Activated naive CD4-positive, alpha-beta T cell treated with anti-CD3 and anti-CD28 coated beads, Interleukin-2, amount 50 U/mL, for 24 hours (primary cell): ENCODE data around the gene QPRT.
"Not testable (repeated sequence)": the region's sequence is repeated elsewhere in the genome, so short reads cannot be mapped to it uniquely, and the experiment has no call there.

Experiments used
- H3K27ac Mint-ChIP-seq: one replicate; pipeline ENCODE4 v1.8.0; 2021; ENCODE audit warnings: mild to moderate bottlenecking, mixed read lengths
- H3K27me3 Mint-ChIP-seq: one replicate; pipeline ENCODE4 v1.8.0; 2021; ENCODE audit warnings: mixed read lengths
- H3K36me3 Mint-ChIP-seq: one replicate; pipeline ENCODE4 v1.8.0; 2021; ENCODE audit warnings: mixed read lengths
- H3K4me1 Mint-ChIP-seq: one replicate; pipeline ENCODE4 v1.8.0; 2021; ENCODE audit warnings: mixed read lengths
- H3K4me3 Mint-ChIP-seq: one replicate; pipeline ENCODE4 v1.8.0; 2021; ENCODE audit warnings: mild to moderate bottlenecking, mixed read lengths
- H3K9me3 Mint-ChIP-seq: one replicate; pipeline ENCODE4 v1.8.0; 2021; ENCODE audit warnings: mixed read lengths

QPRT gene

GRCh38 chr16:29653471-29653870 is 25.5 kb upstream of the QPRT start:
- Mint-ChIP-seq H3K4me3 (no peak overlapping the region), H3K4me1 (peaks cover 14% of the 10 kb centered on the region), H3K27me3 (no peaks in the 10 kb centered on the region), H3K36me3 (no peaks in the 10 kb centered on the region), H3K27ac (no peak overlapping the region), H3K9me3 (no peaks in the 10 kb centered on the region)

DNA sequence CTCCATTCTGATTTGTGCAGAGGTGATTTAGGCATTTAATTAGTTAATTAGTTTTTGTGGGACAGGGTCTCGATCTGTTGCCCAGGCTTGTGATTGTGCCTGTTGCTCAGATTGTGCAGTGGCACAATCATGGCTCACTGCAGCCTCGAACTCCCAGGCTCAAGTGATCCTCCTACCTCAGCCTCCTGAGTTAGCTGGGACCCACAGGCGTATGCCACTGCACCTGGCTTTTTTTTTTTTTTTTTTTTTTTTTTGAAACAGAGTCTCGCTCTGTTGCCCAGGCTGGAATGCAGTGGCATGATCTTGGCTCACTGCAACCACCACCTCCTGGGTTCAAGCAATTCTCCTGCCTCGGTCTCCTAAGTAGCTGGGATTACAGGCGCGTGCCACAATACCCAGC is 25.1 kb upstream of the QPRT start:
- H3K4me3 Mint-ChIP-seq, H3K36me3 Mint-ChIP-seq, H3K27me3 Mint-ChIP-seq, H3K27ac Mint-ChIP-seq, H3K9me3 Mint-ChIP-seq: not testable (repeated sequence)
- H3K4me1 Mint-ChIP-seq = peaks cover 17% of the 10 kb centered on the region

DNA sequence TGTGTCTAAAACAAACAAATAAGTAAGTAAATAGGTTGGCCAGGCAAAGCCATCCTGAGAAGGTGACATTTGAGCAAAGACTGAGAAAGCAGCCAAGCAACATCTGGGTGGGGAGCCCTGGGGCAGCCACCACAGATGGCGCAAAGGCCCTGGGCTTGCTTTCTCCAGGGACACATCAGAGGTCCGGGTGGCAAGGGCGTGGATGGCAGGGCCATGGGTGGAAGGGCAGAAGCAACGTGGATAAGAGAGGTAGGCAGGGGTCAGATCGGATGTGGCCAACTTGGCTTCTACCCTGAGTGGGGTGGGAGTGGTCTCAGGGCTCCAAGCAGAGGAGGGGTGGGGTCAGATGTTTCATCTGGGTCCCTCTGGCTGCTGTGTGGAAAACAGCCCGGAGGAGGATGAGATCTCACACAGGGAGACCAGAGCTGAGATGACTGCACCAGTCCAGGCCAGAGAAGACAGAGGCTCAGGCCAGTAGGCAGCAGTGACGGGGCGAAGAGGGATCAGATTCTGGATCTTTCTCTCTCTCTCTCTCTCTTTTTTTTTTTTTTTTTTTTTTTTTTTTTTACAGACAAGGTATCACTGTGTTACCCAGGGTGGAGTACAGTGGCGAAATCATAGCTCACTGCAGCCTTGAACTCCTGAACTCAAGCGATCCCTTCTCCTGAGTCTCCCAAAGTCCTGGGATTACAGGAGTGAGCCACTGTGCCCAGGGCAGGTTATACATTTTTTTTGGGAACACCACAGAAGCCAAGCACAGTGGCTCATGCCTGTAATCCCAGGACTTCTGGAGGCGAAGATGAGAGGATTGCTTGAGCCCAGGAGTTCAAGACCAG is 22.1 kb upstream of the QPRT start:
- peaks cover 37% of the 10 kb centered on the region for H3K4me1 Mint-ChIP-seq
- H3K9me3 Mint-ChIP-seq = no peaks in the 10 kb centered on the region
- no peaks in the 10 kb centered on the region for H3K36me3 Mint-ChIP-seq
- peak overlapping the region; percentile 68 for H3K27ac Mint-ChIP-seq
- H3K4me3 Mint-ChIP-seq = no peak overlapping the region
- H3K27me3 Mint-ChIP-seq = no peaks in the 10 kb centered on the region

DNA sequence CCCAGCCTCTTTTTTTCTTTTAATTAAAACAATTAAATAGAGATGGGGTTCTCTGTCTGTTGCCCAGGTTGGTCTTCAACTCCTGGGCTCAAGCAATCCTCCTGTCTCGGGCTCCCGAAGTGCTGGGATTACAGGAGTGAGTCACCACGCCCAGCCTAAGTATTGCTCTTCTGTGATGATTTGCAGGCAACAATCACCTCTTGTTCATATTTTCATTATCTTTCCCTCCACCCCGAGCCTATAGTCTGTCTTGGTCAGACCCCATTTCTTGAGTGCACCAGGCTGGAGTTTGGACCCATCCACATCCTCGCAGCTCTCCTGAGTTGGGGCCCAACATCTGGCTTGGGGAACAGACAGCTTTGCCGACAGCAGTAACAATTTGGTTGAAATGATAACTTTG is 20.3 kb upstream of the QPRT start:
- Mint-ChIP-seq H3K36me3 (peaks cover 1% of the 10 kb centered on the region), H3K9me3 (no peaks in the 10 kb centered on the region), H3K27ac (peak overlapping the region; percentile 24), H3K4me1 (peaks cover 55% of the 10 kb centered on the region), H3K4me3 (no peak overlapping the region), H3K27me3 (no peaks in the 10 kb centered on the region)

DNA sequence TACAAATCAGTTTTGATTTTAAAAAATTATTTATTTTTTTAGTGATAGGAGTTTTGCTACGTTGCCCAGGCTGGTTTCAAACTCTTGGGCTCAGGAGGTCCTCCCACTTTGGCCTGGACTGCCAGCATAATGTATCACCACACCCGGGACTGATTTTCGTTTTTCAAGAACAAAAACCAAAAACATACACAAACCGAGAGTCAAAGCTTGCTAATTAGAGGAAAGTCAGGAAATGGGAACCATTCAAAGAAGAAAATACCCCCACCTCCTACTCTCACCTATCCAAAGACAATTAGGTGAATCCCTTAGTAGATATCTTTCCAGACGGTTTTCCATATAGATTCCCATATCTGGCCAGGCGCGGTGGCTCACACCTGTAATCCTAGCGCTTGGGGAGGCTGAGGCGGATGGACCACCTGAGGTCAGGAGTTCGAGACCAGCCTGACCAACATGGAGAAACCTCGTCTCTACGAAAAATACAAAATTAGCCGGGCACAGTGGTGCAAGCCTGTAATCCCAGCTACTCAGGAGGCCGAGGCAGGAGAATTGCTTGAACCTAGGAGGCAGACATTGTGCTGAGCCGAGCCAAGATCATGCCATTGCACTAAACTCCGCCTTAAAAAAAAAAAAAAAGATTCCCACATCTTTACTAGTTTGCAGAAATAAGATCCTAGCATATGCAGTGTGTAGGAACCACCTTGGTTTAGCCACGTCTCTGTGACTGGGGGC is 16.8 kb upstream of the QPRT start:
- H3K36me3 Mint-ChIP-seq = peaks cover 1% of the 10 kb centered on the region
- H3K9me3 Mint-ChIP-seq = no peaks in the 10 kb centered on the region
- no peaks in the 10 kb centered on the region for H3K27me3 Mint-ChIP-seq
- H3K4me3 Mint-ChIP-seq = peak overlapping the region; percentile 96
- H3K27ac Mint-ChIP-seq = peak overlapping the region; percentile 89
- H3K4me1 Mint-ChIP-seq = peaks cover 79% of the 10 kb centered on the region

DNA sequence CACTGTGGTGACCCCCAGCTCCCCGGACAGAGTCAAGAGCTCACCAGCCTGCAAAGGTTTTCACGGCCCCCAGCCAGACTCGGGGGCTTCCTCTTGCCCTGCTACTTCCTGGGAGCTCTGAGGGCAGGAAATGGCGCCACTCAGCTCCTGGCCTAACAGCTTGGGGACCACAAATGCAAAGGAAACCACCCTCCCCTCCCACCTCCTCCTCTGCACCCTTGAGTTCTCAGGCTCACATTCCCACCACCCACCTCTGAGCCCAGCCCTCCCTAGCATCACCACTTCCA is 16.3 kb upstream of the QPRT start:
- peak overlapping the region; percentile 96 for H3K4me3 Mint-ChIP-seq
- H3K27ac Mint-ChIP-seq = peak overlapping the region; percentile 89
- no peaks in the 10 kb centered on the region for H3K27me3 Mint-ChIP-seq
- no peaks in the 10 kb centered on the region for H3K9me3 Mint-ChIP-seq
- H3K4me1 Mint-ChIP-seq = peaks cover 82% of the 10 kb centered on the region
- peaks cover 1% of the 10 kb centered on the region for H3K36me3 Mint-ChIP-seq

DNA sequence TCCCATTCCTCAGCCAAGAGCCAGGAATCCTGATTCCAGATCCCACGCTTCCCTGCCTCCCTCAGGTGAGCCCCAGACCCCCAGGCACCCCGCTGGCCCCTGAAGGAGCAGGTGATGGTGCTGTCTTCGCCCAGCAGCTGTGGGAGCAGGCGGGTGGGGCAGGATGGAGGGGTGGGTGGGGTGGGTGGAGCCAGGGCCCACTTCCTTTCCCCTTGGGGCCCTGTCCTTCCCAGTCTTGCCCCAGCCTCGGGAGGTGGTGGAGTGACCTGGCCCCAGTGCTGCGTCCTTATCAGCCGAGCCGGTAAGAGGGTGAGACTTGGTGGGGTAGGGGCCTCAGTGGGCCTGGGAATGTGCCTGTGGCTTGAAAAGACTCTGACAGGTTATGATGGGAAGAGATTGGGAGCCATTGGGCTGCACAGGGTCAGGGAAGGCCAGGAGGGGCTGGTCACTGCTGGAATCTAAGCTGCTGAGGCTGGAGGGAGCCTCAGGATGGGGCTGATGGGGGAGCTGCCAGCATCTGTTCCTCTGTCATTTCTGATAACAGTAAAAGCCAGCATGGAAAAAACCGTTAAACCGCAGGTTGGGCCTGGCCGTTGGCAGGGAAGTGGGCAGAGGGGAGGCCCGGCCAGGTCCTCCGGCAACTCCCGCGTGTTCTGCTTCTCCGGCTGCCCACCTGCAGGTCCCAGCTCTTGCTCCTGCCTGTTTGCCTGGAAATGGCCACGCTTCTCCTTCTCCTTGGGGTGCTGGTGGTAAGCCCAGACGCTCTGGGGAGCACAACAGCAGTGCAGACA is 15.8 kb upstream of the QPRT start, which contains the start of gene SPN:
TSS of gene SPN (plus strand) at position 232 of the 791 bp plus-strand sequence. CDS start at position 714, 482 bp downstream.
- H3K9me3 Mint-ChIP-seq = no peaks in the 10 kb centered on the region
- H3K4me3 Mint-ChIP-seq = peak within 1 kb of the TSS; percentile 96
- peaks cover 1% of the 10 kb centered on the region for H3K36me3 Mint-ChIP-seq
- H3K27ac Mint-ChIP-seq = peak within 1 kb of the TSS; percentile 94
- no peaks in the 10 kb centered on the region for H3K27me3 Mint-ChIP-seq
- H3K4me1 Mint-ChIP-seq = peaks cover 85% of the 10 kb centered on the region

- Mint-ChIP-seq H3K4me3 (peak overlapping the region; percentile 96), H3K4me1 (peaks cover 89% of the 10 kb centered on the region), H3K27me3 (no peaks in the 10 kb centered on the region), H3K36me3 (peaks cover 1% of the 10 kb centered on the region), H3K9me3 (no peaks in the 10 kb centered on the region), H3K27ac (peak overlapping the region; percentile 94)
Measured at GRCh38 chr16:29663807-29664090, 15.2 kb upstream of the QPRT start.

- H3K27me3 Mint-ChIP-seq = no peaks in the 10 kb centered on the region
- peaks cover 1% of the 10 kb centered on the region for H3K36me3 Mint-ChIP-seq
- H3K4me1 Mint-ChIP-seq = peaks cover 86% of the 10 kb centered on the region
- H3K4me3 Mint-ChIP-seq = peak overlapping the region; percentile 96
- H3K9me3 Mint-ChIP-seq = no peaks in the 10 kb centered on the region
- H3K27ac Mint-ChIP-seq = peak overlapping the region; percentile 94
Measured at GRCh38 chr16:29664091-29664921, 14.7 kb upstream of the QPRT start.

GRCh38 chr16:29665294-29666077 is 13.5 kb upstream of the QPRT start:
- Mint-ChIP-seq H3K4me1 (peaks cover 86% of the 10 kb centered on the region), H3K4me3 (peak overlapping the region; percentile 96), H3K36me3 (peaks cover 1% of the 10 kb centered on the region)

DNA sequence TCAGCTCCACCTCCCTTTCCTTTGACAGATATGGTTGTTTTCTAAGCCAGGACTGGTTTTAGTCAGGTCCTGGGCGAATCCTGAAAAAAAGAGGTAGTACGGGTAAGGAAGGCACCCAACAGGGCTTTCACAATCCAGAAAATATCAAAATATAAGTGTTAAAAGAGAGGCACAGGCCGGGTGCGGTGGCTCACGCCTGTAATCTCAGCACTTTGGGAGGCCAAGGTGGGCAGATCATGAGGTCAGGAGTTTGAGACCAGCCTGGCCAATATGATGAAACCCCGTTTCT is 11.7 kb upstream of the QPRT start:
- peaks cover 76% of the 10 kb centered on the region for H3K4me1 Mint-ChIP-seq
- H3K27ac Mint-ChIP-seq, H3K27me3 Mint-ChIP-seq, H3K9me3 Mint-ChIP-seq, H3K36me3 Mint-ChIP-seq: not testable (repeated sequence)
- H3K4me3 Mint-ChIP-seq = peak overlapping the region; percentile 96

More at GRCh38 chr16:29665294-29666077, 13.5 kb upstream of the QPRT start:
- peak overlapping the region; percentile 94 for H3K27ac Mint-ChIP-seq
- no peaks in the 10 kb centered on the region for H3K9me3 Mint-ChIP-seq
- no peaks in the 10 kb centered on the region for H3K27me3 Mint-ChIP-seq

DNA sequence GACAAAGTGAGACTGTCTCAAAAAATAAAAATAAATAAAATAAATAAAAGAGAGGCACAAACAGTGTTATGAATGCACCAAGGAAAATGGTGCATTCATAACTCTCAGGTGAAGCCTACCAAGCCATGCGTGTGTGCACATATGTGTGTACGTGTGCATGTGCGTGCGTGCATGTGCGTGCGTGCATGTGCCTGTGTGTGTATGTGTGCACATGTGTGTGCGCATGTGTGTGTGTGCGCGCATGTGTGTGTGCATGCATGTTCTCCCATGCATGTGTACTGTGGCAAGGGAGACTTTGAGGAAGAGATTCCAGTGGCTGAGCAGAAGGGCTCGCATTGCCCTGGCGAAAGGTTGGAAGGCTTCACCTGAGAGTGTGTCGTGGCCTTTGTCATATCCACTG is 11.2 kb upstream of the QPRT start:
- peaks cover 1% of the 10 kb centered on the region for H3K36me3 Mint-ChIP-seq
- no peaks in the 10 kb centered on the region for H3K27me3 Mint-ChIP-seq
- H3K9me3 Mint-ChIP-seq = no peaks in the 10 kb centered on the region
- peaks cover 71% of the 10 kb centered on the region for H3K4me1 Mint-ChIP-seq
- H3K27ac Mint-ChIP-seq = no peak overlapping the region
- H3K4me3 Mint-ChIP-seq = no peak overlapping the region

GRCh38 chr16:29668267-29668666 is 10.7 kb upstream of the QPRT start:
- H3K27ac Mint-ChIP-seq = no peak overlapping the region
- H3K9me3 Mint-ChIP-seq = no peaks in the 10 kb centered on the region

GRCh38 chr16:29673501-29673900 is 5.5 kb upstream of the QPRT start:
- H3K4me1 Mint-ChIP-seq = peaks cover 29% of the 10 kb centered on the region
- H3K27ac Mint-ChIP-seq = peak overlapping the region; percentile 59
- no peaks in the 10 kb centered on the region for H3K9me3 Mint-ChIP-seq
- no peaks in the 10 kb centered on the region for H3K27me3 Mint-ChIP-seq
- H3K36me3 Mint-ChIP-seq = no peaks in the 10 kb centered on the region
- no peak overlapping the region for H3K4me3 Mint-ChIP-seq

More at GRCh38 chr16:29668267-29668666, 10.7 kb upstream of the QPRT start:
- Mint-ChIP-seq H3K27me3 (no peaks in the 10 kb centered on the region), H3K4me3 (no peak overlapping the region), H3K4me1 (peaks cover 66% of the 10 kb centered on the region), H3K36me3 (peaks cover 1% of the 10 kb centered on the region)

DNA sequence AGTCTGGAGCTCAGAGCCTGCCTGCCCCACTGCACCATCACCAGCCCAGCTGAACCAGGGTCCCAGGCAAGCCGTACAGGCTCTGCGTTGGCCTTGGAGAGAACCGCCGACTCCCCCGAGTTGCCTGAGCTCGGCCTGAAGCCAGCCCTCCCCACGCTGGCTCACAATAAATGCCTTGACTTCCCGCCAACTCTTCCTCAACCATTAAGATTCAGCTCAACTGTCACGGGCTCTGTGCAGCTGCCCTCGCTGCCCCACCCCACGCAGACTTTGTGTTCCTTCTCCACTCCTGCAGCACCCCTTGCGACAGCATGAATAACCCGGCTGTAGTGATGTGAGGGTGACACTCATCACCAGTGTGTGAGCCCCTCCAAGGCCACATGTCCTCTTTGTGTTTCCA is 4.8 kb upstream of the QPRT start:
- H3K27ac Mint-ChIP-seq = peak overlapping the region; percentile 36
- no peaks in the 10 kb centered on the region for H3K9me3 Mint-ChIP-seq
- H3K4me3 Mint-ChIP-seq = no peak overlapping the region
- no peaks in the 10 kb centered on the region for H3K36me3 Mint-ChIP-seq
- H3K27me3 Mint-ChIP-seq = no peaks in the 10 kb centered on the region
- H3K4me1 Mint-ChIP-seq = peaks cover 27% of the 10 kb centered on the region
